ENCODE measurements around the gene KLHL35. TPM values are rescaled to one million over a fixed set of nuclear protein-coding genes. Genes with fewer than 3 reads are reported as not detected.

Gene KLHL35
- 1.7 and 2.2 TPM in 2 replicates for total RNA-seq

GRCh38 chr11:75432911-75433321 lies at the start of gene KLHL35:
Gene KLHL35 (minus strand): TSS chr11:75433203. CDS start chr11:75430629, 2,574 bp downstream.

GRCh38 chr11:75399344-75400145 lies 33.5 kb downstream of the KLHL35 start, which contains the start of gene RPS3:
Gene RPS3 (plus strand): TSS chr11:75399518. CDS start chr11:75399548, 30 bp downstream.

Other genes starting within 250 kb of the KLHL35 start
- 0.11 TPM in 1 of 2 replicates, not detected in the other for gene TPBGL, start 192.4 kb downstream of the KLHL35 start, total RNA-seq
- 3.0 and 3.2 TPM in 2 replicates for gene ARRB1, start 81.5 kb downstream of the KLHL35 start, total RNA-seq
- 1,878 and 2,289 TPM in 2 replicates for gene RPS3, start 33.7 kb downstream of the KLHL35 start, total RNA-seq
- 1.9 and 4.1 TPM in 2 replicates for gene GDPD5, start 92.7 kb upstream of the KLHL35 start, total RNA-seq
- gene SERPINH1, start 129.1 kb upstream of the KLHL35 start, total RNA-seq, result 1,093 and 1,842 TPM in 2 replicates
- 1.1 and 1.3 TPM in 2 replicates for gene MAP6, start 235.8 kb upstream of the KLHL35 start, total RNA-seq